T-helper 2 cell (primary cell): Measurements from ENCODE around the gene FOXA2.

Experiments used
- DNase-seq, 5 experiments: peaks; one replicate each; pipeline versions ENCODE4 v3.0.0 to v3.0.0-alpha.2; 2012 to 2022

FOXA2 gene

DNA sequence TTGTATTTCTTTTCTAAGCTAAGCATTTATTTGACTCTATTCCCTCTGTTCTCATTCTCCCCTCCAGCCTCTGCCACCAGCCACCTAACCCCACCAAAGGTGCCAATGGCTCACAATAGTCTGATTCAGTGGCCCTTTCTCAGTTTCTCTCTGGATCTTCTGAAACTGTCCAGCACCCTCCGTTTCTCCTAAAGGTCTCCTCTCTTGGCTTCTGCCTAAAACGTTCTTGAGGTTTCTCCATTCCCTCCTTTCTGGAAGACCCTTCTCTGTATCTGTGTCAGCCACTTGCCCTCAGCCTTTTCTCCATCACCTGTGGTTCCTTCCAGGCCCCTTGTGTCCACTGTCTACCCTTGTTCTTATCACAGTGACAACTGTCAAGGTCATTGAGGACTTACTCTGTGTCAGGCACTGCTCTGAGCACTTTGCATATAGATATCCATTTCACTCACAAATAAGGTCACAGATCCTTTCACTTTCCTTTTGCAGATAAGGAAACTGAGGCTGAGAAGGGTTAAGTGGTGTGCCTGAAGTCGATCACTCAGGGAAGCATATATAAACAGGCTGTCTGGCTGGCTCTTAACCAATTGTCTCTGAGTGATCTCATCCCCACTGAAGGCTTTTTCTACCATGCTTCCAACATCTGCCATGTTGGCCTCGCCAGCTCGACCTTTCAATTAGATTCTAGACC, 48.1 kb downstream of the FOXA2 start:
- no peak for DNase-seq

- no peak for DNase-seq
Observed at GRCh38 chr20:22535483-22535882, 48.9 kb downstream of the FOXA2 start.

DNA sequence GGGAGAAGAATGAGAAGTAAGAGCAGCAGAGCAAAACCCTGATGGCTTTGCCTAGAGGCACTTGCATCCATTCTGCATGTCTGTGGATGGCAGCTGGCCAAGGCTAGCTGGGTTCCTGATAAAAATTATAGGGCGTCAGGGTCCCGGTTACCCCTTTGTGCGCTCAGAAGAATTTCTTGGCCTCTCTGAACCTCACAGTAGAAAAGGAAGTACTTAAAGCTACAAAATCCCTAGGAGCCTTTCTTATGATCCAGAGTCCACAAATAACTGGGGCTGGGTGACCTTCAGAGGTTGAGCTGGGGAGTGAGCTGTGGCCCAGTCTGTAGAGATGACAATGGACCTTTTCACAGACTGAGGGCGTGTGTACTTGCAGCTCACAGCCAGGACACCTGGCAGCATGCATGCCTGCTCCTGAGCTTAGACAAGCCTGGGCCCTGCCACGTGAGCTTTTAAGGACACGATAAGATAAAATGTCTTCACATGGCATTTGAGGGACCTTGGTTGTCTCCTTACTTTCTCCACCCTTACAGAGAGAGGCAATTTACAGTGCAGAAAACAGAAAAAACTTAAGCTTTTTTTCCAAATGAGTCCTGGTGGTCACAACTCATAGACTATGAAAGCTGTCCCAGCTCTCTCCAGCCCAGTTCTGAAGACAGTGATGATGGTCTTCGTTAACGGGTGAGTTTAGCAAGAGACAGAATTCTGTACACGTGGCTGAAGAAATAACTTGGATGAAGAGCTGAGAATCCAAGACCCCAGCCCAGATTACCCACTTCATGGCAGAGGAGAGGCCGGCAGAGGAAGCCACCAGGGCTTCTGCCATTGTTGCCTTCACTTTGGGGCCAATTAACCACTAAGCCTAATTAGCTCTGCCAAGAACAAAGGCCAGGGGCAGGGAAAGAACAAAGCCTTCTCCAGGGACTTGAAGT, 50.3 kb downstream of the FOXA2 start:
- no peak for DNase-seq

DNA sequence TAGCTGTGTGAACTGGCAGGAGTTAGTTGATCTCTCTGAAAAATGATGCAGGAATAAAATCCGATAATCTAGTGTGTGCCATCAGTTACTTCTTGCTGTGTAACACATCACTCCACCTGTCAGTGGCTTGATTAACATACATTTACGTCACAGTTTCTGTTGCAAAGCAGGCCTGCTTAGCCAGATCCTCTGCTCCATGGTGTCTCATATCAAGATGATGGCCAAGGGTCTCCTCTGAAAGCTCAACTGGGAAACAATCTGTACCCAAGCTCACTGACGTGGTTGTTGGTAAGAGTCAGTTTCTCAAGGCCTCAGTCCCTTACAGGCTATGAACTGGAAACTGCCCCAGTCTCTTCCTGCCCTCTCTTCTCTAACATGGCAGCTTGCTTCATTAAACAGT, 51.8 kb downstream of the FOXA2 start:
- DNase-seq: no peak

- DNase-seq: no peak
Observed at GRCh38 chr20:22531756-22532155, 52.6 kb downstream of the FOXA2 start.

GRCh38 chr20:22531056-22531615, 53.2 kb downstream of the FOXA2 start:
- no peak for DNase-seq
